ENCODE data around the gene TMEM19.

Gene TMEM19

GRCh38 chr12:71654200-71654599 lies 31.7 kb upstream of the TMEM19 start:
- Histone ChIP-seq H3K4me3 (ENCODE audit: low read length) (no peak overlapping the region), H3K36me3 (ENCODE audit: control insufficient read depth, insufficient read depth, low read length) (no peaks in the 10 kb centered on the region), H3K9ac (ENCODE audit: low read length) (no peak overlapping the region), H3K9me3 (ENCODE audit: control insufficient read depth, low read length) (no peaks in the 10 kb centered on the region), H3K4me1 (ENCODE audit: control insufficient read depth, insufficient read depth, low read length) (peaks cover 7% of the 10 kb centered on the region), H3K27me3 (ENCODE audit: control insufficient read depth, insufficient read depth, low read length) (no peaks in the 10 kb centered on the region)

GRCh38 chr12:71655495-71655894 lies 30.4 kb upstream of the TMEM19 start:
- no peaks in the 10 kb centered on the region for H3K9me3 ChIP-seq (ENCODE audit: control insufficient read depth, low read length)
- no peaks in the 10 kb centered on the region for H3K36me3 ChIP-seq (ENCODE audit: control insufficient read depth, insufficient read depth, low read length)
- H3K9ac ChIP-seq (ENCODE audit: low read length) = no peak overlapping the region
- no peaks in the 10 kb centered on the region for H3K27me3 ChIP-seq (ENCODE audit: control insufficient read depth, insufficient read depth, low read length)
- H3K4me1 ChIP-seq (ENCODE audit: control insufficient read depth, insufficient read depth, low read length) = peaks cover 7% of the 10 kb centered on the region
- H3K4me3 ChIP-seq (ENCODE audit: low read length) = no peak overlapping the region

GRCh38 chr12:71655907-71656306 lies 30.0 kb upstream of the TMEM19 start:
- Histone ChIP-seq H3K4me3 (ENCODE audit: low read length) (no peak overlapping the region), H3K27me3 (ENCODE audit: control insufficient read depth, insufficient read depth, low read length) (no peaks in the 10 kb centered on the region), H3K9ac (ENCODE audit: low read length) (no peak overlapping the region), H3K36me3 (ENCODE audit: control insufficient read depth, insufficient read depth, low read length) (no peaks in the 10 kb centered on the region), H3K9me3 (ENCODE audit: control insufficient read depth, low read length) (no peaks in the 10 kb centered on the region), H3K4me1 (ENCODE audit: control insufficient read depth, insufficient read depth, low read length) (peaks cover 7% of the 10 kb centered on the region)

- no peak overlapping the region for H3K4me3 ChIP-seq (ENCODE audit: low read length)
- H3K9me3 ChIP-seq (ENCODE audit: control insufficient read depth, low read length) = no peaks in the 10 kb centered on the region
- H3K4me1 ChIP-seq (ENCODE audit: control insufficient read depth, insufficient read depth, low read length) = peaks cover 10% of the 10 kb centered on the region
- no peaks in the 10 kb centered on the region for H3K36me3 ChIP-seq (ENCODE audit: control insufficient read depth, insufficient read depth, low read length)
- H3K9ac ChIP-seq (ENCODE audit: low read length) = no peak overlapping the region
- no peaks in the 10 kb centered on the region for H3K27me3 ChIP-seq (ENCODE audit: control insufficient read depth, insufficient read depth, low read length)
Measured at GRCh38 chr12:71656740-71657139, 29.1 kb upstream of the TMEM19 start.

GRCh38 chr12:71661977-71662530 lies 23.8 kb upstream of the TMEM19 start:
- Histone ChIP-seq H3K4me3 (ENCODE audit: low read length) (peak overlapping the region; percentile 91), H3K27me3 (ENCODE audit: control insufficient read depth, insufficient read depth, low read length) (no peaks in the 10 kb centered on the region), H3K4me1 (ENCODE audit: control insufficient read depth, insufficient read depth, low read length) (peaks cover 15% of the 10 kb centered on the region), H3K9me3 (ENCODE audit: control insufficient read depth, low read length) (no peaks in the 10 kb centered on the region), H3K9ac (ENCODE audit: low read length) (peak overlapping the region; percentile 91), H3K36me3 (ENCODE audit: control insufficient read depth, insufficient read depth, low read length) (no peaks in the 10 kb centered on the region)

- Histone ChIP-seq H3K36me3 (ENCODE audit: control insufficient read depth, insufficient read depth, low read length) (no peaks in the 10 kb centered on the region), H3K27me3 (ENCODE audit: control insufficient read depth, insufficient read depth, low read length) (no peaks in the 10 kb centered on the region), H3K4me3 (ENCODE audit: low read length) (peak overlapping the region; percentile 91), H3K9ac (ENCODE audit: low read length) (peak overlapping the region; percentile 91), H3K4me1 (ENCODE audit: control insufficient read depth, insufficient read depth, low read length) (peaks cover 15% of the 10 kb centered on the region), H3K9me3 (ENCODE audit: control insufficient read depth, low read length) (no peaks in the 10 kb centered on the region)
Measured at GRCh38 chr12:71662849-71663560, 22.9 kb upstream of the TMEM19 start.

GRCh38 chr12:71663561-71664410 lies 22.1 kb upstream of the TMEM19 start, which contains the start of the genes THAP2 and ZFC3H1:
THAP2 (plus strand) TSS chr12:71664301; CDS start chr12:71664510, 209 bp downstream.
ZFC3H1 (minus strand) TSS chr12:71663848; CDS start chr12:71663610, 238 bp downstream.
- Histone ChIP-seq H3K9ac (ENCODE audit: low read length) (peak within 1 kb of the TSS; percentile 91), H3K4me3 (ENCODE audit: low read length) (peak within 1 kb of the TSS; percentile 91), H3K36me3 (ENCODE audit: control insufficient read depth, insufficient read depth, low read length) (no peaks in the 10 kb centered on the region), H3K4me1 (ENCODE audit: control insufficient read depth, insufficient read depth, low read length) (peaks cover 15% of the 10 kb centered on the region), H3K9me3 (ENCODE audit: control insufficient read depth, low read length) (no peaks in the 10 kb centered on the region), H3K27me3 (ENCODE audit: control insufficient read depth, insufficient read depth, low read length) (no peaks in the 10 kb centered on the region)

- Histone ChIP-seq H3K4me3 (ENCODE audit: low read length) (peak overlapping the region; percentile 91), H3K36me3 (ENCODE audit: control insufficient read depth, insufficient read depth, low read length) (no peaks in the 10 kb centered on the region), H3K27me3 (ENCODE audit: control insufficient read depth, insufficient read depth, low read length) (no peaks in the 10 kb centered on the region), H3K9ac (ENCODE audit: low read length) (peak overlapping the region; percentile 91), H3K4me1 (ENCODE audit: control insufficient read depth, insufficient read depth, low read length) (peaks cover 15% of the 10 kb centered on the region), H3K9me3 (ENCODE audit: control insufficient read depth, low read length) (no peaks in the 10 kb centered on the region)
Measured at GRCh38 chr12:71664411-71665089, 21.3 kb upstream of the TMEM19 start.

- Histone ChIP-seq H3K9me3 (ENCODE audit: control insufficient read depth, low read length) (no peaks in the 10 kb centered on the region), H3K4me1 (ENCODE audit: control insufficient read depth, insufficient read depth, low read length) (peaks cover 15% of the 10 kb centered on the region), H3K9ac (ENCODE audit: low read length) (peak overlapping the region; percentile 91), H3K4me3 (ENCODE audit: low read length) (peak overlapping the region; percentile 91), H3K36me3 (ENCODE audit: control insufficient read depth, insufficient read depth, low read length) (no peaks in the 10 kb centered on the region), H3K27me3 (ENCODE audit: control insufficient read depth, insufficient read depth, low read length) (no peaks in the 10 kb centered on the region)
Measured at GRCh38 chr12:71665090-71665463, 20.8 kb upstream of the TMEM19 start.

- Histone ChIP-seq H3K9ac (ENCODE audit: low read length) (no peak overlapping the region), H3K9me3 (ENCODE audit: control insufficient read depth, low read length) (no peaks in the 10 kb centered on the region), H3K27me3 (ENCODE audit: control insufficient read depth, insufficient read depth, low read length) (no peaks in the 10 kb centered on the region), H3K36me3 (ENCODE audit: control insufficient read depth, insufficient read depth, low read length) (no peaks in the 10 kb centered on the region), H3K4me1 (ENCODE audit: control insufficient read depth, insufficient read depth, low read length) (peaks cover 15% of the 10 kb centered on the region), H3K4me3 (ENCODE audit: low read length) (no peak overlapping the region)
Measured at GRCh38 chr12:71666259-71666658, 19.6 kb upstream of the TMEM19 start.

GRCh38 chr12:71671311-71671710 lies 14.6 kb upstream of the TMEM19 start:
- Histone ChIP-seq H3K36me3 (ENCODE audit: control insufficient read depth, insufficient read depth, low read length) (no peaks in the 10 kb centered on the region), H3K4me3 (ENCODE audit: low read length) (no peak overlapping the region), H3K4me1 (ENCODE audit: control insufficient read depth, insufficient read depth, low read length) (peaks cover 7% of the 10 kb centered on the region), H3K27me3 (ENCODE audit: control insufficient read depth, insufficient read depth, low read length) (no peaks in the 10 kb centered on the region), H3K9ac (ENCODE audit: low read length) (no peak overlapping the region), H3K9me3 (ENCODE audit: control insufficient read depth, low read length) (no peaks in the 10 kb centered on the region)

Measured in mucosa of stomach (tissue), 1 donor.